HG03175 (cell line): ENCODE data around the gene NLRP9.

Source experiments
- ATAC-seq: cut with Tn5 transposase; IDR thresholded peaks from one replicate; pipeline ENCODE4 v1.9.1; 2021; ENCODE audit warnings: mild to moderate bottlenecking, moderate library complexity; ENCODE audit not compliant: unreplicated experiment

The NLRP9 gene

GRCh38 chr19:55704494-55705245, 33.5 kb downstream of the NLRP9 start:
- ATAC-seq: no peak

GRCh38 chr19:55703790-55704215, 34.4 kb downstream of the NLRP9 start:
- ATAC-seq: no peak

GRCh38 chr19:55702131-55702627, 36.0 kb downstream of the NLRP9 start:
- no peak for ATAC-seq

- ATAC-seq: no peak
Observed at GRCh38 chr19:55700813-55701212, 37.4 kb downstream of the NLRP9 start.

GRCh38 chr19:55699221-55699620, 39.0 kb downstream of the NLRP9 start:
- no peak for ATAC-seq

GRCh38 chr19:55698256-55698655, 39.9 kb downstream of the NLRP9 start:
- ATAC-seq: no peak

GRCh38 chr19:55697698-55698097, 40.5 kb downstream of the NLRP9 start:
- ATAC-seq: no peak

- ATAC-seq: no peak
Observed at GRCh38 chr19:55697069-55697440, 41.1 kb downstream of the NLRP9 start.

- ATAC-seq: no peak
Observed at GRCh38 chr19:55696301-55697068, 41.7 kb downstream of the NLRP9 start.

GRCh38 chr19:55695511-55696290, 42.5 kb downstream of the NLRP9 start:
- no peak for ATAC-seq

- ATAC-seq: no peak
Observed at GRCh38 chr19:55694656-55695491, 43.3 kb downstream of the NLRP9 start.

- ATAC-seq: no peak
Observed at GRCh38 chr19:55694241-55694655, 44.0 kb downstream of the NLRP9 start.

- ATAC-seq: no peak
Observed at GRCh38 chr19:55693336-55693974, 44.7 kb downstream of the NLRP9 start.

- ATAC-seq: no peak
Observed at GRCh38 chr19:55692681-55693081, 45.5 kb downstream of the NLRP9 start.

GRCh38 chr19:55691561-55692481, 46.4 kb downstream of the NLRP9 start:
- ATAC-seq: no peak

GRCh38 chr19:55690769-55691545, 47.2 kb downstream of the NLRP9 start:
- no peak for ATAC-seq

GRCh38 chr19:55690109-55690768, 48.0 kb downstream of the NLRP9 start:
- ATAC-seq: no peak
